HepG2 (cell line): ENCODE measurements around the gene CD58. TPM values are rescaled to one million over a fixed set of nuclear protein-coding genes. Genes with fewer than 3 reads are reported as not detected.
A peak's percentile ranks its signal among the peaks of the same experiment; 100 is the strongest.

ENCODE experiments used
- FLYWCH1 ChIP-seq: sonication (generic); formaldehyde crosslinking; IDR thresholded peaks from 2 replicates; pipeline ENCODE4 v1.8.1; 2023; ENCODE audit warnings: mild to moderate bottlenecking, missing genetic modification reagents
- FOXM1 ChIP-seq: sonication (generic); formaldehyde crosslinking; IDR thresholded peaks from 2 replicates; pipeline ENCODE4 v1.5.0; 2020; ENCODE audit warnings: missing genetic modification reagents
- MBD4 ChIP-seq: IDR thresholded peaks from 2 replicates; pipeline ENCODE4 v1.6.1; 2012; ENCODE audit warnings: low read length, inconsistent platforms, borderline replicate concordance
- NCOA1 ChIP-seq: sonication (generic); formaldehyde crosslinking; IDR thresholded peaks from 2 replicates; pipeline ENCODE4 v1.9.0; 2021; ENCODE audit warnings: missing genetic modification reagents
- NR2C2 ChIP-seq: sonication (generic); formaldehyde crosslinking; IDR thresholded peaks from 2 replicates; pipeline ENCODE4 v1.4.0; 2020; ENCODE audit warnings: missing genetic modification reagents, mild to moderate bottlenecking, moderate library complexity, borderline replicate concordance
- NR2F1 ChIP-seq, 2 experiments: fragments of 450-650 bp in 1 of 2; formaldehyde crosslinking in 1 of 2; IDR thresholded peaks; 2 replicates each; pipeline versions ENCODE4 v1.5.0 to v1.6.1; 2016 to 2020; ENCODE audit warnings: mild to moderate bottlenecking in 1 of 2, missing compliant biosample characterization in 1 of 2, missing genetic modification reagents in 1 of 2, moderate library complexity in 1 of 2
- PCBP1 ChIP-seq: fragments of 200-400 bp; formaldehyde crosslinking; IDR thresholded peaks from 2 replicates; pipeline ENCODE4 v1.6.1; 2017; ENCODE audit warnings: mild to moderate bottlenecking, low read depth, low read length, borderline replicate concordance
- POGZ ChIP-seq: sonication (generic); formaldehyde crosslinking; IDR thresholded peaks from 2 replicates; pipeline ENCODE4 v1.4.0; 2020; ENCODE audit warnings: mild to moderate bottlenecking, missing genetic modification reagents
- POLR2A ChIP-seq, 2 experiments: IDR thresholded peaks; 2 replicates each; pipeline ENCODE4 v1.6.1; 2011; ENCODE audit warnings: low read depth in 2 of 2, low read length in 2 of 2, mild to moderate bottlenecking in 1 of 2, moderate library complexity in 1 of 2; ENCODE audit not compliant: insufficient read depth in 1 of 2
- RELA ChIP-seq: sonication (generic); formaldehyde crosslinking; IDR thresholded peaks from 2 replicates; pipeline ENCODE4 v1.4.0; 2020; ENCODE audit warnings: missing genetic modification reagents
- TEAD3 ChIP-seq: optimal IDR thresholded peaks from 2 replicates; pipeline ENCODE3; 2016; ENCODE audit warnings: borderline replicate concordance
- ZNF292 ChIP-seq: sonication (generic); formaldehyde crosslinking; IDR thresholded peaks from 2 replicates; pipeline ENCODE4 v1.8.1; 2022; ENCODE audit warnings: mild to moderate bottlenecking, low read depth, missing genetic modification reagents, borderline replicate concordance
- ZNF556 ChIP-seq: sonication (generic); formaldehyde crosslinking; IDR thresholded peaks from 2 replicates; pipeline ENCODE4 v1.4.0; 2020; ENCODE audit warnings: mild to moderate bottlenecking, missing genetic modification reagents, borderline replicate concordance
- ZNF570 ChIP-seq: sonication (generic); formaldehyde crosslinking; IDR thresholded peaks from 2 replicates; pipeline ENCODE4 v1.4.0; 2020; ENCODE audit warnings: mild to moderate bottlenecking, missing genetic modification reagents, borderline replicate concordance
- ZNF619 ChIP-seq: sonication (generic); formaldehyde crosslinking; IDR thresholded peaks from 2 replicates; pipeline ENCODE4 v1.4.0; 2020; ENCODE audit warnings: mild to moderate bottlenecking, missing genetic modification reagents
- ZSCAN9 ChIP-seq: IDR thresholded peaks from 2 replicates; pipeline ENCODE4 v1.6.1; 2016; ENCODE audit warnings: borderline replicate concordance
- polyA plus RNA-seq, 8 experiments: library from polyadenylated mRNA; depleted of rRNA in 3 of 8; stranded (reverse) in 7 of 8; unstranded in 1 of 8; fragments of >200 nt; fragmentation: Illumina TruSeq in 4 of 8; extraction: Trizol in 4 of 8; gene quantifications; 2 replicates each; pipeline versions ENCODE4 v1.2.1 to v1.2.3, GENCODE V29; 2011 to 2016; ENCODE audit warnings: low read depth in 4 of 8, missing spikeins in 1 of 8, mixed read lengths in 1 of 8; ENCODE audit not compliant: insufficient read depth in 1 of 8
- total RNA-seq, 5 experiments: library from RNA; depleted of rRNA; stranded (reverse); fragments of >200 nt; fragmentation: Illumina TruSeq; extraction: Trizol; gene quantifications; 2 replicates each; pipeline ENCODE4 v1.2.3, GENCODE V29; 2016; ENCODE audit warnings: low read depth in 1 of 5
- TF ChIP-seq, protein P1 (sequence below): sonication (generic); formaldehyde crosslinking; IDR thresholded peaks from 2 replicates; pipeline ENCODE4 v1.4.0; 2020; ENCODE audit warnings: missing genetic modification reagents, borderline replicate concordance
- TF ChIP-seq, protein P2 (sequence below): sonication (generic); formaldehyde crosslinking; IDR thresholded peaks from 2 replicates; pipeline ENCODE4 v1.9.0; 2022; ENCODE audit warnings: low read depth, missing genetic modification reagents
- TF ChIP-seq, protein P3 (sequence below): sonication (generic); formaldehyde crosslinking; IDR thresholded peaks from 2 replicates; pipeline ENCODE4 v1.8.0; 2022; ENCODE audit warnings: low read depth, missing genetic modification reagents
- TF ChIP-seq, protein P4 (sequence below): sonication (generic); formaldehyde crosslinking; IDR thresholded peaks from 2 replicates; pipeline ENCODE4 v1.4.0; 2020; ENCODE audit warnings: missing genetic modification reagents
- TF ChIP-seq, protein P5 (sequence below): sonication (generic); formaldehyde crosslinking; IDR thresholded peaks from 2 replicates; pipeline ENCODE4 v1.4.0; 2020; ENCODE audit warnings: missing genetic modification reagents

Gene CD58
- total and polyA plus RNA-seq, 2 of the 13 experiments (the other 11 are each of a cell fraction or from before 2014, with no cell fraction given) = 9.4 to 13.5 TPM

DNA sequence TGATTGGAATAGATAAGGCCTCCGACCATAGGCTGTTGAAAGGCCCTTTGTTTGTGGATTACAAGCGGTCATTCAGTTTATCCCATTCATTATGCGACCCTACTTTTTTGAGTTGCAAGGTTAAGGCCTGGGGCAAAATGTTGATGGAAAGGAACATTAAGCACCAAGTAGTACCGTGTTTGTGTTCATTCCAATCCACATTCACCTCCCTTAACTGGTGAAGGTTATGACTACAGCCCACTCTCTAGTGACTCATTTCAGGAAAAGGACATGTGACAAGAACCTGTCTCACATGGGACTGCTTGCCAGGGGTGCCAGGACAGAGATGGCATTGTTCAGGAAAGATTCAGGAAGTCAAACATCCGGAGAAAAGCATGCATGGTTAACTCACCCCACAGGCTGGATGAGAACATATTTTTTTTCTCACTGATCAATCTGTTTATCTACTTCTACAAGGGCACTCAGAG, 81.6 kb downstream of the CD58 start (continued):
- TF ChIP-seq, protein P1, sequence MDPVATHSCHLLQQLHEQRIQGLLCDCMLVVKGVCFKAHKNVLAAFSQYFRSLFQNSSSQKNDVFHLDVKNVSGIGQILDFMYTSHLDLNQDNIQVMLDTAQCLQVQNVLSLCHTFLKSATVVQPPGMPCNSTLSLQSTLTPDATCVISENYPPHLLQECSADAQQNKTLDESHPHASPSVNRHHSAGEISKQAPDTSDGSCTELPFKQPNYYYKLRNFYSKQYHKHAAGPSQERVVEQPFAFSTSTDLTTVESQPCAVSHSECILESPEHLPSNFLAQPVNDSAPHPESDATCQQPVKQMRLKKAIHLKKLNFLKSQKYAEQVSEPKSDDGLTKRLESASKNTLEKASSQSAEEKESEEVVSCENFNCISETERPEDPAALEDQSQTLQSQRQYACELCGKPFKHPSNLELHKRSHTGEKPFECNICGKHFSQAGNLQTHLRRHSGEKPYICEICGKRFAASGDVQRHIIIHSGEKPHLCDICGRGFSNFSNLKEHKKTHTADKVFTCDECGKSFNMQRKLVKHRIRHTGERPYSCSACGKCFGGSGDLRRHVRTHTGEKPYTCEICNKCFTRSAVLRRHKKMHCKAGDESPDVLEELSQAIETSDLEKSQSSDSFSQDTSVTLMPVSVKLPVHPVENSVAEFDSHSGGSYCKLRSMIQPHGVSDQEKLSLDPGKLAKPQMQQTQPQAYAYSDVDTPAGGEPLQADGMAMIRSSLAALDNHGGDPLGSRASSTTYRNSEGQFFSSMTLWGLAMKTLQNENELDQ (CRISPR knock-in tag) = no peak
- TF ChIP-seq MBD4 = no peak; the same call in 1 of the 2 replicates
- TF ChIP-seq, protein P2, sequence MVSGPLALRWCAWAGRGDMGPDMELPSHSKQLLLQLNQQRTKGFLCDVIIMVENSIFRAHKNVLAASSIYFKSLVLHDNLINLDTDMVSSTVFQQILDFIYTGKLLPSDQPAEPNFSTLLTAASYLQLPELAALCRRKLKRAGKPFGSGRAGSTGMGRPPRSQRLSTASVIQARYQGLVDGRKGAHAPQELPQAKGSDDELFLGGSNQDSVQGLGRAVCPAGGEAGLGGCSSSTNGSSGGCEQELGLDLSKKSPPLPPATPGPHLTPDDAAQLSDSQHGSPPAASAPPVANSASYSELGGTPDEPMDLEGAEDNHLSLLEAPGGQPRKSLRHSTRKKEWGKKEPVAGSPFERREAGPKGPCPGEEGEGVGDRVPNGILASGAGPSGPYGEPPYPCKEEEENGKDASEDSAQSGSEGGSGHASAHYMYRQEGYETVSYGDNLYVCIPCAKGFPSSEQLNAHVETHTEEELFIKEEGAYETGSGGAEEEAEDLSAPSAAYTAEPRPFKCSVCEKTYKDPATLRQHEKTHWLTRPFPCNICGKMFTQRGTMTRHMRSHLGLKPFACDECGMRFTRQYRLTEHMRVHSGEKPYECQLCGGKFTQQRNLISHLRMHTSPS (CRISPR knock-in tag) = peak; percentile 97
- TF ChIP-seq, protein P3, sequence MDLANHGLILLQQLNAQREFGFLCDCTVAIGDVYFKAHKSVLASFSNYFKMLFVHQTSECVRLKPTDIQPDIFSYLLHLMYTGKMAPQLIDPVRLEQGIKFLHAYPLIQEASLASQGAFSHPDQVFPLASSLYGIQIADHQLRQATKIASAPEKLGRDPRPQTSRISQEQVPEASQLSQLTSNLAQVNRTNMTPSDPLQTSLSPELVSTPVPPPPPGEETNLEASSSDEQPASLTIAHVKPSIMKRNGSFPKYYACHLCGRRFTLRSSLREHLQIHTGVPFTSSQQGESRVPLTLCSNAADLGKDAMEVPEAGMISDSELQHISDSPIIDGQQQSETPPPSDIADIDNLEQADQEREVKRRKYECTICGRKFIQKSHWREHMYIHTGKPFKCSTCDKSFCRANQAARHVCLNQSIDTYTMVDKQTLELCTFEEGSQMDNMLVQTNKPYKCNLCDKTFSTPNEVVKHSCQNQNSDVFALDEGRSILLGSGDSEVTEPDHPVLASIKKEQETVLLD = no peak
- peak; percentile 71 for TF ChIP-seq TEAD3 (CRISPR knock-in tag)
- TF ChIP-seq ZNF556 (CRISPR knock-in tag) = no peak
- TF ChIP-seq, protein P4, sequence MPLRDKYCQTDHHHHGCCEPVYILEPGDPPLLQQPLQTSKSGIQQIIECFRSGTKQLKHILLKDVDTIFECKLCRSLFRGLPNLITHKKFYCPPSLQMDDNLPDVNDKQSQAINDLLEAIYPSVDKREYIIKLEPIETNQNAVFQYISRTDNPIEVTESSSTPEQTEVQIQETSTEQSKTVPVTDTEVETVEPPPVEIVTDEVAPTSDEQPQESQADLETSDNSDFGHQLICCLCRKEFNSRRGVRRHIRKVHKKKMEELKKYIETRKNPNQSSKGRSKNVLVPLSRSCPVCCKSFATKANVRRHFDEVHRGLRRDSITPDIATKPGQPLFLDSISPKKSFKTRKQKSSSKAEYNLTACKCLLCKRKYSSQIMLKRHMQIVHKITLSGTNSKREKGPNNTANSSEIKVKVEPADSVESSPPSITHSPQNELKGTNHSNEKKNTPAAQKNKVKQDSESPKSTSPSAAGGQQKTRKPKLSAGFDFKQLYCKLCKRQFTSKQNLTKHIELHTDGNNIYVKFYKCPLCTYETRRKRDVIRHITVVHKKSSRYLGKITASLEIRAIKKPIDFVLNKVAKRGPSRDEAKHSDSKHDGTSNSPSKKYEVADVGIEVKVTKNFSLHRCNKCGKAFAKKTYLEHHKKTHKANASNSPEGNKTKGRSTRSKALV (CRISPR knock-in tag) = no peak
- TF ChIP-seq FLYWCH1 (CRISPR knock-in tag) = no peak
- TF ChIP-seq POLR2A (IDR thresholded peaks at IDR 0.05; ENCODE audit: insufficient read depth in 1 of 2, low read depth in 2 of 2, low read length in 2 of 2) = no peak
- TF ChIP-seq NCOA1 (CRISPR knock-in tag) = no peak
- TF ChIP-seq PCBP1 = no peak
- peak; percentile 47 for TF ChIP-seq POGZ (CRISPR knock-in tag)
- peak; percentile 47; the same call in 1 of the 2 replicates for TF ChIP-seq NR2C2 (CRISPR knock-in tag)
- TF ChIP-seq RELA (CRISPR knock-in tag) = no peak
- no peak for TF ChIP-seq FOXM1 (CRISPR knock-in tag)
- no peak; the same call in 1 of the 2 replicates for TF ChIP-seq ZNF292
- no peak; the same call in 1 of the 2 replicates for TF ChIP-seq ZSCAN9
- TF ChIP-seq, protein P5, sequence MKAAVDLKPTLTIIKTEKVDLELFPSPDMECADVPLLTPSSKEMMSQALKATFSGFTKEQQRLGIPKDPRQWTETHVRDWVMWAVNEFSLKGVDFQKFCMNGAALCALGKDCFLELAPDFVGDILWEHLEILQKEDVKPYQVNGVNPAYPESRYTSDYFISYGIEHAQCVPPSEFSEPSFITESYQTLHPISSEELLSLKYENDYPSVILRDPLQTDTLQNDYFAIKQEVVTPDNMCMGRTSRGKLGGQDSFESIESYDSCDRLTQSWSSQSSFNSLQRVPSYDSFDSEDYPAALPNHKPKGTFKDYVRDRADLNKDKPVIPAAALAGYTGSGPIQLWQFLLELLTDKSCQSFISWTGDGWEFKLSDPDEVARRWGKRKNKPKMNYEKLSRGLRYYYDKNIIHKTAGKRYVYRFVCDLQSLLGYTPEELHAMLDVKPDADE (CRISPR knock-in tag) = no peak
- TF ChIP-seq ZNF570 (CRISPR knock-in tag) = no peak
- TF ChIP-seq ZNF619 (CRISPR knock-in tag) = no peak
- no peak for TF ChIP-seq NR2F1 (CRISPR knock-in tag; IDR thresholded peaks at IDR 0.05)
